Epithelial cell of proximal tubule (primary cell): ENCODE measurements around the gene VAT1L. TPM values are rescaled to one million over a fixed set of nuclear protein-coding genes. Genes with fewer than 3 reads are reported as not detected.
A peak's percentile ranks its signal among the peaks of the same experiment; 100 is the strongest.

Experiments
- DNase-seq: peaks from one replicate; pipeline ENCODE4 v3.0.0-alpha.2; 2011; ENCODE audit warnings: low read depth
- H3K4me3 ChIP-seq: 2 replicates; pipeline ENCODE4 v1.5.1; 2011; ENCODE audit warnings: low read depth, mild to moderate bottlenecking, low read length
- CTCF ChIP-seq: conservative IDR thresholded peaks from 2 replicates; pipeline ENCODE4 v1.5.1; 2012; ENCODE audit warnings: low read depth, mild to moderate bottlenecking, low read length
- total RNA-seq: library from RNA; depleted of rRNA; stranded (reverse); fragments of >200 nt; gene quantifications from 2 replicates; pipeline ENCODE4 v1.2.3, GENCODE V29; 2015

The VAT1L gene
- total RNA-seq, 1 donor from 2014 or later = 0.92 TPM

GRCh38 chr16:77787452-77787851, 912 bp upstream of the VAT1L start:
- no peak for DNase-seq
- no peak overlapping the region for H3K4me3 ChIP-seq
- TF ChIP-seq CTCF = no peak

- no peak for DNase-seq
- H3K4me3 ChIP-seq = peak overlapping the region; percentile 52
- no peak for TF ChIP-seq CTCF
These were observed 983 bp downstream of the VAT1L start for GRCh38 chr16:77789085-77790008.

- no peak for TF ChIP-seq CTCF
- DNase-seq = no peak
- no peak overlapping the region for H3K4me3 ChIP-seq
These were observed 1.6 kb downstream of the VAT1L start for GRCh38 chr16:77790009-77790372.

- no peak for DNase-seq
- TF ChIP-seq CTCF = no peak
- H3K4me3 ChIP-seq = no peak overlapping the region
These were observed 2.5 kb downstream of the VAT1L start for GRCh38 chr16:77790912-77791311.

GRCh38 chr16:77793417-77793816, 5.1 kb downstream of the VAT1L start:
- no peak overlapping the region for H3K4me3 ChIP-seq
- no peak for DNase-seq
- TF ChIP-seq CTCF = no peak

- DNase-seq = peak; percentile 26
- H3K4me3 ChIP-seq = no peak overlapping the region
- no peak for TF ChIP-seq CTCF
These were observed 6.2 kb downstream of the VAT1L start for GRCh38 chr16:77794586-77794985.

GRCh38 chr16:77801817-77802216, 13.5 kb downstream of the VAT1L start:
- DNase-seq = no peak
- TF ChIP-seq CTCF = no peak
- H3K4me3 ChIP-seq = no peak overlapping the region
